Measurements from ENCODE around the gene MXRA7.

The MXRA7 gene

GRCh38 chr17:76686538-76687297 lies 24.0 kb downstream of the MXRA7 start:
- H3K4me3 ChIP-seq (ENCODE audit: low read length), result no peak overlapping the region
- no peaks in the 10 kb centered on the region for H3K36me3 ChIP-seq (replicated peaks; ENCODE audit: low read depth, low read length)
- no peak for TF ChIP-seq CTCF (IDR thresholded peaks at IDR 0.05; ENCODE audit: low read depth, low read length)
- no peak for TF ChIP-seq EZH2phosphoT487 (IDR thresholded peaks at IDR 0.05; ENCODE audit: low read depth)
- no peaks in the 10 kb centered on the region for H3K27me3 ChIP-seq (ENCODE audit: low read depth, low read length)
- H3K9me3 ChIP-seq (ENCODE audit: insufficient read depth, low read length), result no peaks in the 10 kb centered on the region
- no peak overlapping the region for H3K9ac ChIP-seq (ENCODE audit: low read length)
- H3K79me2 ChIP-seq (ENCODE audit: low read length), result no peaks in the 10 kb centered on the region
- no peak overlapping the region for H2AFZ ChIP-seq (ENCODE audit: low read depth, low read length)
- no peak overlapping the region for H3K27ac ChIP-seq (ENCODE audit: low read length)
- no peaks in the 10 kb centered on the region for H4K20me1 ChIP-seq (ENCODE audit: insufficient read depth, low read length)
- no peaks in the 10 kb centered on the region for H3K4me1 ChIP-seq (ENCODE audit: low read length)
- H3K4me2 ChIP-seq (ENCODE audit: low read length), result no peak overlapping the region

GRCh38 chr17:76685846-76686245 lies 24.9 kb downstream of the MXRA7 start:
- no peaks in the 10 kb centered on the region for H3K4me1 ChIP-seq (ENCODE audit: low read length)
- H3K79me2 ChIP-seq (ENCODE audit: low read length), result no peaks in the 10 kb centered on the region
- H3K9me3 ChIP-seq (ENCODE audit: insufficient read depth, low read length), result no peaks in the 10 kb centered on the region
- no peaks in the 10 kb centered on the region for H4K20me1 ChIP-seq (ENCODE audit: insufficient read depth, low read length)
- H3K27me3 ChIP-seq (ENCODE audit: low read depth, low read length), result no peaks in the 10 kb centered on the region
- H3K9ac ChIP-seq (ENCODE audit: low read length), result no peak overlapping the region
- no peak for TF ChIP-seq EZH2phosphoT487 (IDR thresholded peaks at IDR 0.05; ENCODE audit: low read depth)
- no peak for TF ChIP-seq CTCF (IDR thresholded peaks at IDR 0.05; ENCODE audit: low read depth, low read length)
- H2AFZ ChIP-seq (ENCODE audit: low read depth, low read length), result no peak overlapping the region
- no peak overlapping the region for H3K4me3 ChIP-seq (ENCODE audit: low read length)
- H3K27ac ChIP-seq (ENCODE audit: low read length), result no peak overlapping the region
- no peaks in the 10 kb centered on the region for H3K36me3 ChIP-seq (replicated peaks; ENCODE audit: low read depth, low read length)
- H3K4me2 ChIP-seq (ENCODE audit: low read length), result no peak overlapping the region

GRCh38 chr17:76685366-76685765 lies 25.4 kb downstream of the MXRA7 start:
- H3K36me3 ChIP-seq (replicated peaks; ENCODE audit: low read depth, low read length), result no peaks in the 10 kb centered on the region
- TF ChIP-seq EZH2phosphoT487 (IDR thresholded peaks at IDR 0.05; ENCODE audit: low read depth) (no peak), CTCF (IDR thresholded peaks at IDR 0.05; ENCODE audit: low read depth, low read length) (no peak)
- H3K9me3 ChIP-seq (ENCODE audit: insufficient read depth, low read length), result no peaks in the 10 kb centered on the region
- H3K27me3 ChIP-seq (ENCODE audit: low read depth, low read length), result no peaks in the 10 kb centered on the region
- no peak overlapping the region for H3K4me2 ChIP-seq (ENCODE audit: low read length)
- no peak overlapping the region for H3K4me3 ChIP-seq (ENCODE audit: low read length)
- no peaks in the 10 kb centered on the region for H3K4me1 ChIP-seq (ENCODE audit: low read length)
- no peak overlapping the region for H3K27ac ChIP-seq (ENCODE audit: low read length)
- H2AFZ ChIP-seq (ENCODE audit: low read depth, low read length), result no peak overlapping the region
- no peaks in the 10 kb centered on the region for H4K20me1 ChIP-seq (ENCODE audit: insufficient read depth, low read length)
- no peak overlapping the region for H3K9ac ChIP-seq (ENCODE audit: low read length)
- H3K79me2 ChIP-seq (ENCODE audit: low read length), result no peaks in the 10 kb centered on the region

- Histone ChIP-seq H3K27ac (ENCODE audit: low read length) (no peak overlapping the region), H4K20me1 (ENCODE audit: insufficient read depth, low read length) (no peaks in the 10 kb centered on the region), H3K79me2 (ENCODE audit: low read length) (no peaks in the 10 kb centered on the region), H3K9ac (ENCODE audit: low read length) (no peak overlapping the region), H3K4me1 (ENCODE audit: low read length) (no peaks in the 10 kb centered on the region), H3K27me3 (ENCODE audit: low read depth, low read length) (no peaks in the 10 kb centered on the region), H3K4me2 (ENCODE audit: low read length) (no peak overlapping the region), H3K36me3 (replicated peaks; ENCODE audit: low read depth, low read length) (no peaks in the 10 kb centered on the region), H3K4me3 (ENCODE audit: low read length) (no peak overlapping the region), H3K9me3 (ENCODE audit: insufficient read depth, low read length) (no peaks in the 10 kb centered on the region), H2AFZ (ENCODE audit: low read depth, low read length) (no peak overlapping the region)
- TF ChIP-seq EZH2phosphoT487 (IDR thresholded peaks at IDR 0.05; ENCODE audit: low read depth) (no peak), CTCF (IDR thresholded peaks at IDR 0.05; ENCODE audit: low read depth, low read length) (no peak)
These were observed 26.0 kb downstream of the MXRA7 start for GRCh38 chr17:76684756-76685155.

Measured in OCI-LY3 (cell line).